ENCODE results near the gene NELFA.

DNA sequence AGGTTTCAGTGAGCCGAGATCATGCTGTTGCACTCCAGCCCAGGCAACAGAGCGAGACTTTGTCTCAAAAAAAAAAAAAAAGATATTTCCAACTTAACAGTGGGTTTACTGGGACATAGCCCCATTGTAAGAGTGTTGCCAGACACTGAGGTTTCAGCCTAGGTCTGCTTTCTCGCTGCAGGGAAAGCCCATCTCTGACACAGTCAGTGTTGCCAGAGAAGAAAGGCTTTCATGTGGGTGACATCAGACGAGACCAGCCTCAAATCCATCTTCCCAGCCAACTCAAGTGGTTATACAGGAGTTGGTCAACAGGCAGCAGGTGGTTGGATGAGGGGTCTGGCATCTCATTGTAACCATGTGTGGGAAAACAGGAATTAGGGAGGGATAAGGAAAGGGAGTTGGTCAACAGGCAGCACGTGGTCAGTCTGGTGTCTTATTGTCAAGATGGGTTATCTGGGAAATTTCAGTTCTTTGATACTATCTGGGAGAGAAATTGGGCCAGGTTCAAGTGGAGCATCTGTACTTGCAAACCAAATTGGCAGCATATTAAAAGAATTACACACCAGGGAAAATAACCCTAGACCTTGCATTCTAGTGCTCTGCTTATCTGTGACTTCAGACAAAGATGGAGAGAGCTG lies 41.1 kb downstream of the NELFA start:
- TF ChIP-seq EGR1 (IDR thresholded peaks at IDR 0.05) (no peak), CEBPB (IDR thresholded peaks at IDR 0.05) (no peak), FOXM1 (IDR thresholded peaks at IDR 0.05; ENCODE audit: borderline replicate concordance, low read depth) (no peak), YY1 (IDR thresholded peaks at IDR 0.05; ENCODE audit: low read depth) (no peak), TCF12 (IDR thresholded peaks at IDR 0.05; ENCODE audit: low read depth) (no peak), RAD21 (IDR thresholded peaks at IDR 0.05; ENCODE audit: low read depth) (no peak), EP300 (IDR thresholded peaks at IDR 0.05; ENCODE audit: borderline replicate concordance) (no peak), NFIC (IDR thresholded peaks at IDR 0.05) (no peak)
- TF ChIP-seq, protein P1, sequence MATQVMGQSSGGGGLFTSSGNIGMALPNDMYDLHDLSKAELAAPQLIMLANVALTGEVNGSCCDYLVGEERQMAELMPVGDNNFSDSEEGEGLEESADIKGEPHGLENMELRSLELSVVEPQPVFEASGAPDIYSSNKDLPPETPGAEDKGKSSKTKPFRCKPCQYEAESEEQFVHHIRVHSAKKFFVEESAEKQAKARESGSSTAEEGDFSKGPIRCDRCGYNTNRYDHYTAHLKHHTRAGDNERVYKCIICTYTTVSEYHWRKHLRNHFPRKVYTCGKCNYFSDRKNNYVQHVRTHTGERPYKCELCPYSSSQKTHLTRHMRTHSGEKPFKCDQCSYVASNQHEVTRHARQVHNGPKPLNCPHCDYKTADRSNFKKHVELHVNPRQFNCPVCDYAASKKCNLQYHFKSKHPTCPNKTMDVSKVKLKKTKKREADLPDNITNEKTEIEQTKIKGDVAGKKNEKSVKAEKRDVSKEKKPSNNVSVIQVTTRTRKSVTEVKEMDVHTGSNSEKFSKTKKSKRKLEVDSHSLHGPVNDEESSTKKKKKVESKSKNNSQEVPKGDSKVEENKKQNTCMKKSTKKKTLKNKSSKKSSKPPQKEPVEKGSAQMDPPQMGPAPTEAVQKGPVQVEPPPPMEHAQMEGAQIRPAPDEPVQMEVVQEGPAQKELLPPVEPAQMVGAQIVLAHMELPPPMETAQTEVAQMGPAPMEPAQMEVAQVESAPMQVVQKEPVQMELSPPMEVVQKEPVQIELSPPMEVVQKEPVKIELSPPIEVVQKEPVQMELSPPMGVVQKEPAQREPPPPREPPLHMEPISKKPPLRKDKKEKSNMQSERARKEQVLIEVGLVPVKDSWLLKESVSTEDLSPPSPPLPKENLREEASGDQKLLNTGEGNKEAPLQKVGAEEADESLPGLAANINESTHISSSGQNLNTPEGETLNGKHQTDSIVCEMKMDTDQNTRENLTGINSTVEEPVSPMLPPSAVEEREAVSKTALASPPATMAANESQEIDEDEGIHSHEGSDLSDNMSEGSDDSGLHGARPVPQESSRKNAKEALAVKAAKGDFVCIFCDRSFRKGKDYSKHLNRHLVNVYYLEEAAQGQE (IDR thresholded peaks at IDR 0.05; ENCODE audit: low read depth), result no peak
